HG03442 (cell line): ENCODE data around the gene DCDC2C.
"Not testable (repeated sequence)": the region's sequence is repeated elsewhere in the genome, so short reads cannot be mapped to it uniquely, and the experiment has no call there.

Experiments
- ATAC-seq: cut with Tn5 transposase; IDR thresholded peaks from one replicate; pipeline ENCODE4 v1.9.1; 2021; ENCODE audit warnings: mild to moderate bottlenecking, moderate library complexity; ENCODE audit not compliant: unreplicated experiment

DCDC2C gene

DNA sequence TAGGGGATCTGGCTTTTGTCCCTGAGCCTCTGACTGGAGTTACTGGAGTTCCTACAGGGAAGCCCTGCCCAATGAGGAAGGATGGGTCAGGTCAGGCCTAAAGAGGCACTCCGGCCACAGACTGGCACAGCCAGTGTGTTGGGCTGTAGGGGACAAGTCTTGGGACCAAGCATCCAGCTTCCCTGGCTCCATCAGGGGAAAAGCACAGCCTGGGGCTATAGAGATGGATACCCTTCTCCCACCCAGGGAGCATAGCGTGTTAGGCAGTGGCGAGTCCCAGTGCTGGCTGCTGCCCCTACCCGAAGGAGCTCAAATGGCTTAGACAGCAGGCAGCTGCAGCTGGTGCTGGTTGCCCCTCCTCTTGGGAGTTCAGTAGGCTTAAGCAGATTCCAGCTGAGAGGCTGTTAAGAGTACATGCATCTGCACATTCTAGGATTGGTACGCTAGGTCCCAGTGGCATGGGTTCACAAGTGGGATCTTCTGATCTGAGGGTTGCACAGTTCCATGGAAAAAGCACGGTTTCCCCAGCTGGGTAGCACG lies 111.4 kb downstream of the DCDC2C start:
- no peak for ATAC-seq

DNA sequence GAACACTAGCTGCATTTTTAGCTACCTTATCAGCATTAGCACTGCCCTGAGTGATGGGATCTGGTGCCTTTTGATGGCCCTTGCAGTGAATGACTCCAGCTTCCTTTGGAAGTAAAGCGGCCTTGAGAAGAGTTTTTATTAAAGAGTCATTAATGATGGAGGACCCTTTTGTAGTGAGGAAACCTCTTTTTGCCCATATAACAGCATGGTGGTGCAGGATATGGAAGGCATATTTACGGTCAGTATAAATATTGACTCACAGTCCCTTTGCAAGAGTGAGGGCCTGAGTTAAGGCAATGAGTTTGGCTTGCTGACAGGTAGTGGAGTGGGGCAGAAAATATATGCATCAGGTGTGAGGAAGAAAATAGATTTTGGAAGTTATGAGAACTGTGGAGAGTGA lies 113.8 kb downstream of the DCDC2C start:
- not testable (repeated sequence) for ATAC-seq

DNA sequence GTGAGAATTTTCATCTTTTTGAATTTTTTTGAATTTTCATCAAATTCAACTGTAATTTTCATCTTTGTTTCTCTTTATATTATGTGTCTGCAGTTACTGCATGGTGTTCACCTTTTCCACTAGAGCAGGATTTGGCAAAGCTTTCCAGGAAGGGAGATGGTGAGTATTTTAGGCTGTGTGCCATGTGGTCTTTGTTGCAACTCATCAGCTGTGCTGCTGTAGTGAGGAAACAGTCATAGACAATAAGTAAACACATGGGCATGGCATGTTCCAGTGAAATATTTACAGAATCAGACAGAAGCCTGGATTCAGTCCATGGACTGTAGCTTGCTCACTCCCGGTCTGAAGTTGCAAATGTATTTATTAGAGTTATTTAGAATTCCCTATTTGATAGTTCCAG lies 120.4 kb downstream of the DCDC2C start:
- ATAC-seq = no peak

DNA sequence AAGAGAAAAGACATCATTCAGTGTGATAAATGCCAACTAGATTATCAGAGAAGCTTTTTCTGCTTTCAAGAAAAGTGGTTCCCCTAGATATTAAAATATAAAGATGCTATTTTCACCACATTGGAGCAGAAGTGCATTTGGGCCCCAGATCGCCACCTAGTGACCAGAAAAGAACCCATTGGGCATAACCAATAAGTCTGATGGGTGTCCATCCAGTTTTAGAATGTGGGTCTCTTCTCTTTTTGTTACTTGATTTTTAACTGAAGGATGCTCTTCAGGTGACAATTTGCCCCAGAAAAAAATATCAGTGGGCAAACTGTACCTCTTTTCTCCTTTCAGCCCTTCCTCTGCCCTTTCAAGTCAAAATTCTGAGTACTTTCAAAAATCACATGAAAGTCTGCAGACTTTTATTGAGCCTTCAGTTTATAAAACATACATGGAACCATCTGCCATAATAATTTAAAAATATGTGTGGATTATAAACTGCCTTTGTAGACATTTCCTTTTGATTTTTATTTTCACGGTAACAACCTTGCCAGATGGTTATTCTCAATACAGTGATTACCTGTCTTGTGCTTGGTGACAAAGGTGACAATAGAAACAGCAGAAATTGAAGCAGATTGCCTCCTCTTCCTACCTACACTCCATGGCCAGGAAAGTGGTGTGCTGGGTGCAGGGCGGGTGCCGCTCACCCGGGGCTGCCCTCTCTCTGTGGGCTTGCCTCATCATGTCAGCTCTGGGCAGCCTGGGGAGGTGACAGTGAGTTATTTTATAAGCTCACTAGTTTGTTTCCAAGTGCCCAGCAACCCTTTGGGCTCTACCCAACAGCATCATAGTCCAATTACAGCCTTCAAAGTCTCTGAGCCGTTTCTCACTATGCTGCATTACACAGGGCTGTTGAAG lies 124.5 kb downstream of the DCDC2C start:
- no peak for ATAC-seq

DNA sequence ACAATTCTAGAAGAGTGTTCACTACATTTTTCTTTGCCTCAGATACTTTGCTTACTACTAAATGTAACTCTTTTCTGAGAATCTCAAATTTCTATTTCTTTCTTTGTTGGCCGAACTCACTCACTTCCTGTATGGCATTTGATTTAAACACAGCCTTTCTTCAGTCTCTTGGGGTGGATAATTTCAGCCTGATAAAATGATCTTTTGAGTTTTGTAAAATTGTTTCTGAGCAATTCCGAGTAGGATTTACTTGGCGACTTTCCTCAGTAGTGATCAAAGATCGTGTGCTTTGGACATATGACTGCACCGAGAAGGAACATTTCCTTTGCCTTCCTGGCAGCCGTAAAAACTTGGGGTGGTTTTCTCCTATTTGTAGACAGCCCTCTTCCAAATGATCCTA lies 127.4 kb downstream of the DCDC2C start:
- ATAC-seq = no peak

DNA sequence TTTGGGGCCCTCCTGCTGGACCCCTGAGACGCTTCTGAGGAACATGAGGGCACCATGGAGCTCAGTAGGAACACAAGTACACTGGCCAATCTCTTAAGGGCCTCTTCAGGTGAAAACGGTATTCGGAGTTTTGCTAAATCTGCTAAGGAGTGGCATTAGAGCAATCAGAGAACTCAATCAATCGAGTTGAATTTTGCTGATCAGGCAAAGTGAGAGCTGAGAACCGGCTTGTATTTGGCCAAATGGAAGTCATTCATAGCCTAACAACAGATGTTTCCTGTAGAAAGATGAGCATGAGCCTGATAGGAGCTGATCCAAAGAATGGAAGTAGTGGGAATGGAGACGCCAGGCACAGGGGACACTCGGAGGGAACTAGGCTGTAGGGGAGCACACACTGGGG lies 133.7 kb downstream of the DCDC2C start:
- ATAC-seq = no peak

DNA sequence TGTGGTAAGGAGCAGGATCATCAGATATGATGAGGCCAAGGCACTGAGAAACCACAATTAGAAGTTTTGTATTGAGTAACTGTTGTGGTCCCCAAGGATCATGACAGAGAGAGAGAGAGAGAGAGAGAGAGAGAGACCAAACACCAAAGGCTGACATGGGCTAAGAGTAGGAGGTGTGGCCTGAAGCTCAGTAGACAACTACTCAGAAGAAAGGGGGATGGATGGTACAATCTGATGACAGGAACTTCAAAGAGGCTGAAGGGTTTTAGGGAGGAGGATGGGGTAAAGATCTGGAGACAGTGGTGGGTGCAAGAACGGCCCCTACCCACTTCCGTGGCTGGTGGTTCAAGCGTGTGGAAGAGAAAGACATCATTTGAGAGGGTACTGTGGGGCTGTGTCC lies 135.0 kb downstream of the DCDC2C start:
- no peak for ATAC-seq

DNA sequence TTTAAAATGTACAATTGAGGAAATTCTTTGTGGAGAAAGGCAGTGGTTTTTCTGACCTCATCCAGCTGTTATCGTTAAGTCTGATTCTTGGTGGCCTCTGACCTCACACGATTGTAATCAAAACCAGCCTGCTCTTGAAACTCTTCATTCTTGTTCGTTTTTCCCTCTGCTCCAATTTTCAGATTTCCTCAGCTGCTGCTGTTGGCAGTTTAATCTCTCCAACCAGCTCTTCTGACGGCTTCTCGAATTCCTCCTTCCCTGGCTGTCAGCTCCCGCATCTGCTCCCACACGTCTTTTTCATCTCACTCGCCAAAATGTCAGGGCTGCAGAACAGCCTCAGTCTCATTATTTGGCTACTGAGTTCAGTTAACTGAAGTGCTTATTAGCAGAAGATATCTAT lies 136.1 kb downstream of the DCDC2C start:
- no peak for ATAC-seq

DNA sequence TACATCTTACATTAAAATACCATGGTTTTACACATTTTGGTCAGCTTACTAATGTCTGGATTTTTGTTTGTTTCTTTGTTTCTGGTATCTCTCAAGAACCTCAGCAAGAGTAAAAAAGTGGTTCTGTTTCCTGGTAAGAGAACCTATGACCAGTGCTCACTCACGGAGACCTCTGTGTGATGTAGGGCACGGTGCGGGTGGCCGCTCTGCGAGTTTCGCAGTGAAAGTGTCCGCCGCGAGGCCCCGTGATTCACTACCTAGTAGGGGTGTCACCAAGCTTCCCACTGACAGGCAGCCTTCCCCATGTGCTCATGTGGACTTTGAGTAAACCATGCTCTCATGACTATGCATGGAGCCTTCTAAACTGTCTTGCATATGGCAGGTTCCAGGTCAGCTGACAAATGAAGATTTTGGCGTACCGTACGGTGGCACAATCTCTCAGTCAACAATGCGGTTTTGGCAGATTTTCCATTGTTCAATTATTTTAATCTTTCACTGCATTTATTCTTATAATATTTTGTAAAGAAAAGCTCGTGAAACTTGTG lies 137.3 kb downstream of the DCDC2C start:
- ATAC-seq = no peak

DNA sequence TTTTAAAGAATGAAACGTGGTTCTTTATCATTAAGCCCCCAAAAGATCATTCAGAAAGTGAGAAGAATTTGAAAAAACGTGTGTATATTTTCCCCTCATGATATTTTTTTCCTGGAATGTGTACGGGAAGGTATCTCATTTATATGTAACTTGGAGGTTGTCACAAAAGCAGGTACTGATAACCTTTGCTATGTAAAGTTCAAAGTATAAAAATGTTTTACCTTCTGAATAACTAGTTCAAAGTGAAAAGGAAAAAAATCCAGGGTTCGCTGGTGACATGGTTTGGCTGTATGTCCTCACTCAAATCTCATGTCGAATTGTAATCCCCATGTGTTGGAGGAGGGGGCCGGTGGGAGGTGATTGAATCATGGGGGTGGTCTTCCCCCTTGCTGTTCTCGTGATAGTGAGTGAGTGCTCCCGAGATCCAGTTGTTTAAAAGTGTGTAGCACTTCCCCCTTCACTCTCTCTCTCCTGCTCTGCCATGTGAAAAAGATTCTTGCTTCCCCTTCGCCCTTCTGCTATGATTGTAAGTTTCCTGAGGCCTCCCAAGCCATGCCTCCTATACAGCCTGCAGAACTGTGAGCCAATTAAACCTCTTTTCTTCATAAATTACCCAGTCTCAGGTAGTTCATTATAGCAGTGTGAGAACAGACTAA lies 144.2 kb downstream of the DCDC2C start:
- ATAC-seq = no peak

DNA sequence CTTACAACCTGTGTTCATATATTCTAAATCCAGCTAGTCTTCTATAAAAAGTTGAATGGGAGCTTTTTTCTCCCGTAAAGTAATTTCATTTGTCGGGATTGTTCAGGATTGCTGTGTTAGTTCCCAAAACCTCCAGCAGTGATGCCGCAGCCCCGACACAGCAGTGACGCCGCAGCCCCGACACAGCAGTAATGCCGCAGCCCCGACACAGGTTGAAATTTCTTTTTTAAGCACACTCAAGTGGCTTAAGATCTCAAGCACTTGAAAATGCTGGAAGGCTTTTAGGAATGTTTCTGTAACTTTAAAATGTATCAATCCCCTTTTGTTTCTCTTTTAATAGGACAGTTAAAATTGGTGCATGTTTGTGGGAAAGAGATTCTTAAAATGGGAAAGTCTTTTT lies 145.4 kb downstream of the DCDC2C start:
- ATAC-seq = no peak

DNA sequence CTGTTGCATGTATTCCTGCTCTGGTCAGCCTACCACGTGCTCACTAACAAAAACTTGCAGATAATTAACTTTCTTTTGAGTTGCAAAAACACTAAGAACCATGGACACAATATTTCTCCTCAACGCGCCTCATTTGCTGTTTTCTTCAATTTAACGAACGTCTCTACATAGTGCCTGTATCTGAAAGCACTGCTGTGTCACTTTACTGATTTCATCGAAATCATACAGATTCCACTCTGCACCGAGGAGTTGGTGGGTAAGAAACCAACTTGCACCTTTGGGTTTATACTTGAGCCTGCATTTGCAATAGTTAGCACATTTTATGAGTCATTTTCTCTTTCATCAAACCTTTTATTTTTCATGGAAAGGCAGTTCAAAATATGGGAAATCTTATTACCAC lies 145.8 kb downstream of the DCDC2C start:
- ATAC-seq = no peak

DNA sequence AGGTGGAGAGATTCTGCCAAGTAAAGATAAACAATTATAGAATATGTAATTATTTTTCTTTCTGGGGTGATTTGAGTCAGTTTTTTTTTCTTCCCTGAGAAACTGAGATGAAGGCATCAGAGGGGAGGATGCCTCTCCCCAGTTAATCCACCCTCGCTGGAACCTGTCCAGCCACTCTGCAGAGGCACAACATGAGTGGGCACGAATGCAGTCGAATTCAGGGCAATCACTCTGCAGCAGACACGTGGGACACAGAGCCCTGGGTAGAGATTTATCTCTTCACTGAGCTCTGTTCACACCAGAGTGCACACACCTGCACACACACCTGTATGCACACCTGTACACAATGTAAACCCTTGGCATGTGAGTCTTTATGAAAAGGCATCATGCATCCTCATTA lies 154.2 kb downstream of the DCDC2C start:
- ATAC-seq = no peak

DNA sequence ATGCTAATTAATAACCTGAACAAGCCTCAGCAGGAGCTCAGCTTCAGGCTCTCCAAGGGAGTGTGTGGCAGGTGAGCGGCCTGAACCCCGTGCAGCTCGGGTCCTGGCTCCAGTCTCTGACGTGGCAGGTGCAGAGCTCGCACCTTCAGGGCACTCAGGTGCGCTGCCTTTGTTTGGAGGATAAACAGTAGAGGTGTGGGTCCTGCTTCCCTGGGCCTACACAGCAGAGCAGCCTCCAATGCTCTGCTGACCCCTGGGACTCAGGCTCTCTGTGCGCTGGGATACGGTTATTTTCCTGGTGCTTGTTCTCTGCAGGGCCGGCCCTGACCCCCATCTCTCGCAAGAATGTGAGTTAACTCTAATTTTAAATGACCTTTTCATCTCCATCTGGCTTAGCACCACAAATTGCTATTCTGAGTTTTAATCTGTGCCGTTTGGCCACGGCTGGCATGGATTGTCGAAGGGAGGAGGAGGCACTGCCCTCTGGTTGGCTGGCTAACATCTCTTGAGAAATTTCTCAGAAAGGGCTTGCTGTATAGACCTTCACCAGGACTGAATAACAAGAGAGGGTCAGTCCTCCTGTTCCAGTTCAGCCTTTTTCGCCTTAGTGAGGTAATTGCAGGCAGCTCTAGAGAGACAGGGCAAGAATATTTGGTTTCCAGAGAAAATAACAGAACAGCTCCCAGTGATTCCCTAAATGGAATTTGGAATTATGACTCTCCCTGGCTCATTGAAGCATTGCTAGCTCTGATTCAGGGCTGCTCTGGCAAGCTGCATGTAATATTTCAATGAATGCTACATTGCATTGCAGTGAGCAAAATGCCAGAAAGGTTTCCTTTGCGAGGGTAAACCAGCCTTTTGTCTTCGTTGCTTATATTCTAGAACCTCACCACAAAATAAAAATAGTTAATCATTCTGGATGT lies 161.8 kb downstream of the DCDC2C start:
- no peak for ATAC-seq

DNA sequence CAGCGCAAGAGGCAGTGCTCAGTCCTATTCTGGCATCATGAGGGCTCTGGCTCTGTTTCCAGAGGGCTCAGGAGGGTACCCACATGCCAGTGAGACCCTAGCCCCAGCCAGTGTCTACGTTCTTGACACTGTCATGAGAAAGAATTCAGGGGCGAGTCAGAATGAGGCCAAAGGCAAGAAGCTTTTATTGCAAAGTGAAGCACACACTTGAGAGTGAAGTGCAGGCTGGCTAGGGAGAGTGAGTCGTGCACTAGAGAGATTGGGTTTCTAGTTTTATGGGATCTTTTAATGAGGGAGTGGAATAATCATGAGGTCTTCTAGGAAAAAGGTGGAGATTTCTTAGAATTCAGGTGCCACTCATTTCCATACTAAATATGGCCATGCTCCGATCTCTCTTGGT lies 164.1 kb downstream of the DCDC2C start:
- no peak for ATAC-seq

DNA sequence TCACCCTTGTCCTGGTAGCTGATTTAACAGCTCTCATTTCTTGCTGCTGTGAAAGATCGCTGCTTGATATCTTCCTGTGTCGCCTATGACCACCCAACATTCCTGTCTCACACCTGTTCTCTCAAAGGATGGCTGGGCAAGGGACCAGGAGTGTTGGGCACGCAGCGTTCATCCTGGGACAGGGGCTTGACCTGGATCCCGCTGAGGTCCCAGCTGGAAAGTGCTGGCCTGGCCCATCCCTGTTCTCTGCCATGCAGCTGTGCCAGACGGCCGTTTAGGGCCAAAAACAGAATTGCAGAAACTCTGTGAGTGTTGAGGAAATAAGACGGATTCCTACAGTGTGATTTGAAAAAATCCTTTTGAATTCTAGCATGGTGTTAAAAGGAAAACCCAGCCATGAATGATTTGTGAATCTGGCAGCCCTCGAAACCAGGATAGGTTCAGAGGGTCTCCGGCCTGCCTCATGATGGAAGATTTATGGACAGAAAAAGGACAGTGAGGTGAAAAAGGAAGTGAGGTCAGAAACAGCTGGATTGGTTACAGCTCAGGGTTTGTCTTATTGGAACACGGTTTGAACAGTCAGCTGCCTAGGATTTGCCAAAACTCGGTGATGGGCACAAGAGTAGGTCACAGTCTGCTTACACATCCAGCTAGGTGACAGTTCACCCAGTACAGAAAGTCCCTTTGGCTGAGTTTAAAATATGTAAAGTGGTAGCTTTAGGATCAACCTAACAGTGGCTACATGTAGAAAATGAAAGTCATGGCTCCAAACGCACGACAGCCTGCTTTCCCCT lies 164.8 kb downstream of the DCDC2C start:
- ATAC-seq = no peak

DNA sequence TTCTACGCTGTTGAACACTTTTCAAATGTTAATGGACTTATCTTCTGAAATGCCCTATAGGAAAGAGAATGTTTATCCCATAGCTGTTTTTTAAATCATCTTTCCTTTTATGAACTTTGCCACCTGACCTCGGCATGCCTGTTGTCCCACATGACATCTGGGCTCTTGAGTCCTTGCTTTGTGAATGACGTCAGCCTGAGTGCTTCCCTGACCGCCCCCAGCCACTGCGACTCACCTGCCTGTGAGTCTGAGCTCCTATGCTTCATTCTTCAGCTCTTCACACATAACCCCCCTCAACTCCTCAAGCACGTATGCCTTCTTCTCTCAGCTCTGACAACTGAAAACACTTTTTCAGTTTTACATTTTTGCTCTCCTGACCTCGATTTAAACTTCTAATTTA lies 166.8 kb downstream of the DCDC2C start:
- no peak for ATAC-seq

DNA sequence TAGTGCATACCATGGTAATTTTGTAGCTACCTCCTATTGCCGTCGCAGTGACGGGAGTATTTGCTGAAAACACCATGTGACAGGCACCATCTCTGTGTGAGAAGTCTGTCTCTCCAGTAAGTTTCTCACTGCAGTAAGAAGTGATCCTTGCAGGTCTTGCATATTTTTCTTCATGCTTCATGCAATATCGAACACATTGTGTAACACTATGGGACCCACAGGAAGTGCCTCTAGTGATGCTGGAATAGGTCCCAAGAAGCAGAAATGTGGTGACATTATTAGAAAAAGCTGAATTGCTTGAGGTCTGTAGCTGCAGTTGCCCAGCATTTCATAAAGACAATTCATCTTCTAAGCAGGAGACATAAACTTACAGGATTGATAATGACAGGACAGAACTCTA lies 167.6 kb downstream of the DCDC2C start:
- no peak for ATAC-seq

DNA sequence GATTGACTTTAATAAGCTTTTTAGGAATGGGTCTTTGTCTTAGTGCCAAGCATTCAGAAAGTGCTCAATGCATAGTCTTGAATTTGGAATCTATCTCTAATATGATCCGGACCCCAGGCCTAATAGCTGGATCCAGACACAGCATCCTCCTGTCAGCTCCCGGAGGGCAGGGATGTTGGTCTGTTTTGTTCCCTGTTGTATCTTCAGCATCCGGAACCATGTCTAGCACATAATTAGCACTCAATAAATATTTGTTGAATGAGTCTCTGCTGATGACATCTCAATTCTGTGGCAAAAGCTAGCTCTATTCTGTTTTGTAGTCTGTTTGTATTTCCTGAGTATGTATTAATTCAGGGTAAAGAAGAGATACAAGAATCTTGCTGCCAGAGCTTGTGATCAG lies 169.1 kb downstream of the DCDC2C start:
- ATAC-seq = no peak

DNA sequence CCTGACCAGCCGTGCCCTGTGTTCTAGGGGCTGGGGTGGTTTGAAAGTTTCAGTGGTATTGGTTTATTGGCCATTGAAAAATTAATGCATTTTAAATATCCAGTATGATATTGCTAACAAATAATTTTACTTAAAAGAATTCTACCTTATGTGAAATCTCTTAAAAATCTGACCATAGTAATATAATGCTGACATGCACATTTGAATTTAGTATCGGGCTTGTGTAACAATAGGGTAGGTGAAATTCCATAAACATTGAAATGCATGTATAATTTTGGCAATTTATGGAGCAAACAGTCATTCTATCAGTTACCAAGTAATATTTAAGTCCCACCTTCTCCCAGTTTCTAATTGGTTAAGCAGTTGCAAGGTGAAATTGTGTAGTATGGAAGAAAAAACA lies 170.5 kb downstream of the DCDC2C start:
- no peak for ATAC-seq
